Left ventricle myocardium superior (tissue), 1 donor: Measurements from ENCODE around the gene CACNB4. TPM values are rescaled to one million over a fixed set of nuclear protein-coding genes. Genes with fewer than 3 reads are reported as not detected.

ENCODE experiments used
- ATAC-seq: fragments of 200-7000 bp; cut with Tn5 transposase; one replicate; pipeline ENCODE4 v1.9.1; 2020; ENCODE audit warnings: mild to moderate bottlenecking, moderate library complexity
- DNase-seq: peaks from one replicate; pipeline ENCODE4 v3.0.0-alpha.2; 2020
- intact Hi-C: fragments of 100-400 bp; cut with micrococcal nuclease; formaldehyde crosslinking; loops from one replicate; pipeline ENCODE4 v1.11.0; 2022
- total RNA-seq: library from RNA; stranded (reverse); fragmentation: NEBNext Ultra II Directional; extraction: Animal tissue kit (Norgen Biotek cat#: 25700); gene quantifications from one replicate; pipeline ENCODE4 v1.2.1, GENCODE V29; 2021
- donor health status: DM: no; HTN: yes; CAD: no; lungs with severe emphysema.

The CACNB4 gene
- total RNA-seq, 1 donor from 2014 or later, result 0.32 TPM

- intact Hi-C loops, result no loop called here
- ATAC-seq, result no peak
- DNase-seq, result no peak
Measured at GRCh38 chr2:151849413-151850010, 249.3 kb downstream of the CACNB4 start.

DNA sequence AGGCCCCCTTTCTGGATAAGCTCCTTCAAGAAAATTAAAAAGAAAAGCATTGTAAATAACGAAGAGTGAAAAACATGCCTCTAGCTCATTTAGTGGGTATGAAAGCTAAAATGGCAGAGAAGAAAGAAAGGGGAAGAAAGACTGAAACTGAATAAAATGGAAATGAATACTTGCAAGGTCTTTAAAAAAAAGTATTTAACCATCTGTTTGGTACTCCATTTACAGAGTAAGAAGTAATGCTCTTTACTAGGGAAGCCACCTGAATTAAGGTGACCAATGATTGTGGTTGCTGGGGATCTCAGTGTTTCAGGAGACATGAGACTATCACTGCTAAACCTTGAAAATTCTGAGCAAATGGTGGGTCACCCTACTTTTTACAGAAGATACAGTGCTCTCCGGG lies 253.0 kb downstream of the CACNB4 start:
- DNase-seq (no peak), ATAC-seq (no peak)
- intact Hi-C loops, result no loop called here

- no peak for DNase-seq
- ATAC-seq, result peak; percentile 79
- intact Hi-C loops, result no loop called here
Measured at GRCh38 chr2:151845481-151845880, 253.4 kb downstream of the CACNB4 start.

DNA sequence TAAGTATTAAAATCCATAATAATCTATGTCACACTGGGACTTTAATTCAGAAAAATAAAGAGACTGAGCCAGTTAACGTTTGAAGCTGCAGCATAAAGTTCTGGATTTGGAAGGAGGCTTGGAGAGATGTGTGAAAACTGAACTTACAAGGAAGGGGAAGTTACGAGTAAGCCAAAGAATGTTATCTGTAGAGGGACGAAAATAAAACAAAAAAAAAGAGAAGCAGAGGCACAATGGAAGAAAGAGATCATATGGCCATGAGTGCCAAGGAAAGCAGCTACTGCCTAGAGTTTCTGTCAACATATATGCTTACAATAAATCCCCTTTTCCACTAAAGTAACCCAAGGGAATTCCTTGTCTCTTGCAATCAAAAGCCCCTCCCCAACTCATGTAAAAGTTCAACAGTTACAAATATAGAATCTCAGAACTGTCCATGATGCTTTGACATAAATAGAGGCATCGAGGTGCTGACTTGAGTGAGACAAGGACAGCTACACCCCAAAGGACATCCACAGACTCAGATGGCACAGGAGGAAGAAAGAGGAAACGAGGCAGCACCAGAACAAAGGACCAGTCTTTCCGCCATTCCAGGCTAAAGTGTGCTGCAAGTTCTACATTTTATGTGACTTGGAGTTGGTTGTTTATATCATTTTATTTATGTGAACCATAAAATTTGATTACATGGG lies 254.5 kb downstream of the CACNB4 start:
- intact Hi-C loops, result no loop called here
- ATAC-seq (peak; percentile 86), DNase-seq (no peak)

- DNase-seq (no peak), ATAC-seq (peak; percentile 19)
- intact Hi-C loops, result no loop called here
Measured at GRCh38 chr2:151843691-151844061, 255.2 kb downstream of the CACNB4 start.

DNA sequence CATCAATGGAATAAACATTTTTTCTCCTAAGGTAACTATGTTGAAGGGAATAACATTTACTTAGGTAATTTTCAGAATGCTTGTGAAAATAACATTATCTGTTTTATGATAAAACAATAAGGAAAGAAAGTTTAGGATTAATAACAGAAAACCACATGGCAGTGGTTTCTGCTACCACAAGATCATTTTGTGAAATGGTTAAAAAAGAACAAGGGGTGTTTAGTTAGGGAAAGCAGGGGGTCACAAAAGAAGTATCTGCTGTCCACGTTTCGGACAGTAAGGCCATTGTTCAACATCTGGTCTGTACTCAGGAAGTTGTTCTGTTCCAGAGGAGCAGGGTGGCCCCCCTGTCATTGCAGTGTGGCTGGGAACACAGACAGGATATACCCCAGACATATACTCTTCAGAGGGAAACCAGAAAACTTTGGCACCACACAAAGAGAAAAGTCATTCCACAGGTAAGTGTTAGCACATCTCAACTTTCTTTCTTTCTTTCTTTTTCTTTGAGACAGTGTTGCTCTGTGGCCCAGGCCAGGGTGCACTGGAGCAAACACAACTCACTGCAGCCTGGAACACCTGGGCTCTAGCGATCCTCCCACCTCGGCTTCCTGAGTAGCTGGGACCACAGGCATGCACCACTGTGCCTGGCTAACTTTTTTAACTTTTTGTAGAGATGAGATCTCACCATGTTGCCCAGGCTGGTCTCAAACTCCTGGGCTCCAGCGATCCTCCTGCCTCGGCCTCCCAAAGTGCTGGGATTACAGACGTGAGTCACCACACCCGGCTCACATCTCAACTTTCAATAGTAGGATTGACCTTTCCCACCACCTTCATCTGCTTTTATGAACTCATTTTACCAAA lies 255.8 kb downstream of the CACNB4 start:
- intact Hi-C loops, result no loop called here
- ATAC-seq, result peak; percentile 22
- no peak for DNase-seq

- DNase-seq (no peak), ATAC-seq (no peak)
- intact Hi-C loops, result no loop called here
Measured at GRCh38 chr2:151841047-151841424, 257.8 kb downstream of the CACNB4 start.

DNA sequence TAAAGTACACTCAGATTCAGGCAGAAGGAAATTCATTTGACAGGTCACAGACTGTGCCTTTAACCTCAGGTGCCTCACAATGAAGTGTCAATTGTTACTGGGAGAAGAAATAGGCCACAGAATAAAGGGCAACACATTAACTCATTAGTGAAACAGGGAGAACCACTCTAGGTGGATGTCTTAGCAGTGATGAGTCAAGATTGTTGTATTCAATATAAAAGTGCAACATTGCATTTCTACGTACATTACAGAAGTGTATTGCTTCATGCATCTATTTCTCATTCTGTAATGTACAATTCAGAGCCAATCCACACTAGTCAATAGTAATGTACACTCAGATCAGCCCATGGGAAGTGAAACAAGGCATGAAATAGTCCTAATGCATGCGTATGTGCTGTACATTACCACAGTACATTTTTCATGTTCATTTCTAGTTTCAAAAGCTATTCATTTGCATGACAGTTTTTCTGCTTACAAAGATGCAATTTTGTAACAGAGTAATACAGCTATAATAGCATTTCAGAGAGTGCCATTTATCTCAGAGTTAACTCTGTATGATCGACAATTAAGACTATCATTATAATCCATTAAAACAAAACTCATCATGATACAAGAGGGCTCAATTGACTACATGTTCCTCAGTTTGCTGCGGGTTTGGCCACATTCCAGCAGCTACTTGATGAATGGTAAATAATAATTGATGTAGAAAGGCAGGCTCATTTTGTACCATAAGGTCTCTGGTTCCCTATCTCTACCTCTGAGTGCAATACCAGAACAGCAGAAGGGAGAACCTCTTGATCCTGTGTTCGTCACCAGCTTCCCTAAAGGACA lies 258.4 kb downstream of the CACNB4 start:
- intact Hi-C loops, result no loop called here
- no peak for ATAC-seq
- DNase-seq, result no peak

DNA sequence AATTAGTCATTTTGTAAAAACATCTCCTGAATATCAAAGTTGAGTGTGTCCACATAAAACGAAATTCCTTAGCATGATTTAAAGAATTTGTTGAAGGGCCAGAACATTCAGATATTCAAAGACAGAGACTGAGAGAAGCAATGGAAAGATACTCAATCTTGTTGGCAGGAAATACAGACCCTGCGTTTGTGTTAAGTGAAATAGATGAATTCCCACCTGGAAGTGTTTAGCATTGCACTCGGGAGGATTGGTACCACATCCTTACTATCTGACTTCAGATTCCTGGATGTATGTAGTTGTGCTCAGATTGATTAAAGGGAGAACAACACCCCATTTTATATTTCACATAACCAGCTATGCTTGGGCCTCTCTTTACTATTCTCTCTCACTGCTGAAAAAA lies 260.9 kb downstream of the CACNB4 start:
- no peak for ATAC-seq
- no peak for DNase-seq
- intact Hi-C loops, result no loop called here

GRCh38 chr2:151833984-151834383 lies 264.9 kb downstream of the CACNB4 start:
- no peak for ATAC-seq
- DNase-seq, result no peak

GRCh38 chr2:151830961-151831360 lies 267.9 kb downstream of the CACNB4 start:
- ATAC-seq (no peak), DNase-seq (no peak)
- intact Hi-C loops, result no loop called here

More at GRCh38 chr2:151833984-151834383, 264.9 kb downstream of the CACNB4 start:
- intact Hi-C loops, result no loop called here

DNA sequence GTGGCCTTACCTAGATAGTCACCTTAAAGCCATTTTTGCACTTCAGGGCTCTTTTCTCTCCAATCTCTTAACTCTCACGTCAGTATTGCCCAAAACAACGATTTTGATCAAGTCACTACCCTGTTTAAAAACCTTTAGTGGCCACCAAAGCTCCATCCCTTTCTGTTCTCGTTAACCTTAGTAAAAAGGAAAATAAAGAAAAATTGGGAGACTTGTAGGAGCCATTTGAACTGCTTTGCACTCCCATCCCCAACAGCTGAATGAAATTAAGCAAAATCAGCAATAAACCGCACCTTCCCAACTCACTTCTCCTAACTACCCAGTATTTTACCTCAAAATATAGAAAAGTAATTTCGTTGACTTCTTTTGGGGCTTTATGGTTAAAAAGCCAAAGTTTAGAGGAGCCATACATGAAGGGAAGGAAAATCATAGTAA lies 269.9 kb downstream of the CACNB4 start:
- DNase-seq (no peak), ATAC-seq (no peak)
- intact Hi-C loops, result no loop called here

DNA sequence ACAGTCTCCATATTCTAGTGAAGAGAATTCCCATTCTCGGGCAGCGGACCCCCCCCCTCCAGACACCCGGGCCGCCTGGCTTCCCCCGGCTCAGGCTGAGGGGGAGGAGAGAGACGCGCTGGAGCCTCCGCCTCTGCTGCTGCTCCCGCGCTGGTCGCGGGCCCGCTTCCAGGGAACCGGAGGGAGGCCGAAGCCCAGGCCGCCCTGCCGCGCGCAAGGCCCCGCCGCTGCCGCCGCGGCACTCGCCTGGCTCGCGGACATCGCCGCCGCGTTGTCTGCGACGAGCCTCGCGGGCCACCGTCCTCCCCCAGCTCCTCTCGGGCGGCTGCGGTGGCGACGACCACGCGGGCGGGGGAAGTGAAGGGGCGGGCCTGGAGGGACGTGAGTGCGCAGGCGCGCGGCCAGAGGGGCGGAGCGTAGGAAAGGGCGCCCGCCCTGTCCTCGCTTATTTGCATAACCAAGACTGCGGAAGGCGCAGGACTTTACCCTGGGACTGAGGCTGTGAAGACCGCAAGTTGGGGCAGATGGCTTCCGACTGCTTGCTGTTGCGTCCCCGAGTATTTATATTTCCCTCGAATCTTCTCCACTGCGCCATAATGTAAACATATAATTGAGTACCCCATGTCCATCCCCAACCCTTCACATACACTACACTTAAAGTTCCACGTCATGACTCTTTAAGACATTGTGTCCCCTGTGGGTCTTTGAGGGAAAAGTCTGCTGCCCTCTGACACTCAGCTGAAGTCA lies 270.5 kb downstream of the CACNB4 start, which contains the start of gene ARL5A:
ARL5A (minus strand) TSS at position 279 of the 747 bp plus-strand sequence; CDS start at position 34, 245 bp downstream.
- peak; percentile 98 for ATAC-seq
- peak; percentile 97 for DNase-seq
- intact Hi-C loops, result no loop called here

DNA sequence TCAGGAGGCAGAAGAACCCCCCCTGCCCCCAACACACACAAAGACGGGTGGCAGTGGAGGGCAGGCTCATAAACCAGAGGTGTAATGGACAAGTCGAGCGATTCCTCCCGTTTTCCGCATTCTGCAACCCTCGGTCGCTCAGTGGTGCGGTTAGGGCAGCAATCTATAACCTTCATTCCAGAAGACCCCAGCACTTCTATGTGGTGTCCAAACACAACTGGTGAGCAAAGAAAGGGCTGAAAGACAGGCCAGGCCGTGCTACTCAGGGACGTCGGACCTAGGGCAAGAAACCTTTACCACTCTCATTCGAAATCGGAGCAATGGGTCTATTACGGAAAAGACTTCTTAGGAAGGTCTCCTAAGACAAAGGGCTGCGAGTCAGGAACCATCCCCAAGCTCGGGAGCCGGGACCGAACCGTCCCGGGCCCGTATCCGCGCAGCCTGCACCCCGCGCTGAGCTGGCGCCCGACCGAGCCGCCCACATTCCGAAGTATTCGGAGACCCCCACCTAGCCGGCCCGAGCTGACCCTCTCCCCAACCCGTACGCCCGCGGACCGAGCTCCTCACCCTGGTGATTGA lies 271.2 kb downstream of the CACNB4 start:
- ATAC-seq, result peak; percentile 34
- intact Hi-C loops, result no loop called here
- peak; percentile 27 for DNase-seq

DNA sequence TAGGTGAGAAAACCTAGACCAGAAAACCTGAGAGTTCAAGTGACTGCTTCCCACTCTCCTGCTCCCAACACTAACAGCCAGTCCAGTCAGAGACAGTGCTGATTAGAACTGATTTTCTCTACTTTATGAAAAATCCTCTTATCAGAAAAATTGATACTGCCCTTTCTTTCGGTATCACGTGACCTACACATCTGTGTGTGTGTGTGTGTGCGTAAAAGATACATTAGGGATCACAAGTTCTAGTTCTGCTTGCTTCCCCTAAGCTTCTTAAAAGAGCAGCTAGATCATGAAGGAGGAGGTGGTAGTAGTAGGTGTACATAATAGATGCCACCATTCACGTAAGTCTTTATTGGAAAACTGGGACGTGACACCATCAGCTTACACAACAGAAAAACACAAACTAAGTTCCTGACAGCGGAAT lies 272.1 kb downstream of the CACNB4 start:
- intact Hi-C loops, result no loop called here
- no peak for DNase-seq
- ATAC-seq, result no peak

- intact Hi-C loops, result no loop called here
- DNase-seq (no peak), ATAC-seq (no peak)
Measured at GRCh38 chr2:151824886-151825285, 274.0 kb downstream of the CACNB4 start.

DNA sequence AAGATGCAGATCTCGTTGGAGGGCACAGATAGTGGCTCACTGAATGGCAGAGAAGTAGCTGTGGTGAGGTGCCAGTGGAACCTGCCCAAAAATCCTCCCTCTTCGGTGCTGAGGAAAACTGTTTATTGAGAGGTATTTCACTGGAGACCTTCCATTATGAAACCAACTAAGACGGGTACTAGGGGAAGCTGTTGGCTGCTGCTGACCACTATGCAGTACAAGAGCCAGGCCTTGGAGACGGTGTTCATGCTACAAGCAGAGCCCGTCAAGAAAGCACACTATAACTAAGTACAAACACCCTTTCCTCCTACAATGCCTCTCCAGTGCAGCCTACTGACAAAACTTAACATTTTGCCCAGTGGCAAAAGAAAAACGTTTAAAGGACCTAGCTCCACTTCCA lies 275.2 kb downstream of the CACNB4 start:
- ATAC-seq, result no peak
- DNase-seq, result no peak
- intact Hi-C loops, result no loop called here

GRCh38 chr2:151819920-151820319 lies 278.9 kb downstream of the CACNB4 start:
- ATAC-seq, result no peak
- DNase-seq, result no peak
- intact Hi-C loops, result no loop called here
